ENCODE results near the gene AMDHD2. TPM values are rescaled to one million over a fixed set of nuclear protein-coding genes. Genes with fewer than 3 reads are reported as not detected.

Gene AMDHD2
- total and polyA plus RNA-seq, 2 of the 13 experiments (the other 11 are each of a cell fraction or from before 2014, with no cell fraction given) = 33.5 to 39.1 TPM

DNA sequence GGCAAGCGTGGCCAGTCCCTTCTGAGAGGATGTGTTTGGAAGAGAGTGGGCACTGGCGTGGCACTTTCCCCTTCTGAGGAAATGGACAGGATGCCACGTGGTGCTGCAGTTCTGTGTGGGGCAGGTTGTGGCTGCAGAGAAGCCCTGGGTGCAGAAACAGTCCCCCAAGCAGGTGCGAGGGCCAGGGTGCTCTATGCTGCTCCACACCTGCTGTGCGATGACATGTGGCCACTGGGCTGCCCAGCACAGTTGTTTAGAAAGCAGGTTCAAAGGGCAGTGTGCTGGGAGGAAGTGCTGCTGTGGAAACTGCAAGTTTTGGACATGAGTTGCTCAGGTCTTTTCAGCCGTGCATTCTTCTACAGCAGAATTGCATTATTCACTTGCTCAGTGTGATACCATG lies 21.2 kb downstream of the AMDHD2 start (continued):
- TF ChIP-seq ZFX (CRISPR knock-in tag; IDR thresholded peaks at IDR 0.05; ENCODE audit: low read depth) = peak; percentile 35; the same call in 1 of the 2 replicates
- TF ChIP-seq ETV5 (CRISPR knock-in tag; IDR thresholded peaks at IDR 0.05; ENCODE audit: borderline replicate concordance) = peak; percentile 67; the same call in 1 of the 2 replicates
- TF ChIP-seq HDAC2 (CRISPR knock-in tag; IDR thresholded peaks at IDR 0.05) = peak; percentile 76
- 0 out of 2 replicates have a peak, but pooled peaks have one; percentile 24 for TF ChIP-seq SAFB2 (CRISPR knock-in tag; IDR thresholded peaks at IDR 0.05; ENCODE audit: borderline replicate concordance, low read depth)
- peak; percentile 81 for TF ChIP-seq FOXO1 (CRISPR knock-in tag; IDR thresholded peaks at IDR 0.05)
- TF ChIP-seq ZNF761 (CRISPR knock-in tag; conservative IDR thresholded peaks at IDR 0.05) = 0 out of 2 replicates have a peak, but pooled peaks have one; percentile 32
- TF ChIP-seq, protein P1, sequence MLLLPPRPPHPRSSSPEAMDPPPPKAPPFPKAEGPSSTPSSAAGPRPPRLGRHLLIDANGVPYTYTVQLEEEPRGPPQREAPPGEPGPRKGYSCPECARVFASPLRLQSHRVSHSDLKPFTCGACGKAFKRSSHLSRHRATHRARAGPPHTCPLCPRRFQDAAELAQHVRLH (CRISPR knock-in tag; IDR thresholded peaks at IDR 0.05; ENCODE audit: borderline replicate concordance, low read depth) = peak; percentile 43; the same call in 1 of the 2 replicates
- TF ChIP-seq, protein P2, sequence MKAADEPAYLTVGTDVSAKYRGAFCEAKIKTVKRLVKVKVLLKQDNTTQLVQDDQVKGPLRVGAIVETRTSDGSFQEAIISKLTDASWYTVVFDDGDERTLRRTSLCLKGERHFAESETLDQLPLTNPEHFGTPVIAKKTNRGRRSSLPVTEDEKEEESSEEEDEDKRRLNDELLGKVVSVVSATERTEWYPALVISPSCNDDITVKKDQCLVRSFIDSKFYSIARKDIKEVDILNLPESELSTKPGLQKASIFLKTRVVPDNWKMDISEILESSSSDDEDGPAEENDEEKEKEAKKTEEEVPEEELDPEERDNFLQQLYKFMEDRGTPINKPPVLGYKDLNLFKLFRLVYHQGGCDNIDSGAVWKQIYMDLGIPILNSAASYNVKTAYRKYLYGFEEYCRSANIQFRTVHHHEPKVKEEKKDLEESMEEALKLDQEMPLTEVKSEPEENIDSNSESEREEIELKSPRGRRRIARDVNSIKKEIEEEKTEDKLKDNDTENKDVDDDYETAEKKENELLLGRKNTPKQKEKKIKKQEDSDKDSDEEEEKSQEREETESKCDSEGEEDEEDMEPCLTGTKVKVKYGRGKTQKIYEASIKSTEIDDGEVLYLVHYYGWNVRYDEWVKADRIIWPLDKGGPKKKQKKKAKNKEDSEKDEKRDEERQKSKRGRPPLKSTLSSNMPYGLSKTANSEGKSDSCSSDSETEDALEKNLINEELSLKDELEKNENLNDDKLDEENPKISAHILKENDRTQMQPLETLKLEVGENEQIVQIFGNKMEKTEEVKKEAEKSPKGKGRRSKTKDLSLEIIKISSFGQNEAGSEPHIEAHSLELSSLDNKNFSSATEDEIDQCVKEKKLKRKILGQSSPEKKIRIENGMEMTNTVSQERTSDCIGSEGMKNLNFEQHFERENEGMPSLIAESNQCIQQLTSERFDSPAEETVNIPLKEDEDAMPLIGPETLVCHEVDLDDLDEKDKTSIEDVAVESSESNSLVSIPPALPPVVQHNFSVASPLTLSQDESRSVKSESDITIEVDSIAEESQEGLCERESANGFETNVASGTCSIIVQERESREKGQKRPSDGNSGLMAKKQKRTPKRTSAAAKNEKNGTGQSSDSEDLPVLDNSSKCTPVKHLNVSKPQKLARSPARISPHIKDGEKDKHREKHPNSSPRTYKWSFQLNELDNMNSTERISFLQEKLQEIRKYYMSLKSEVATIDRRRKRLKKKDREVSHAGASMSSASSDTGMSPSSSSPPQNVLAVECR (CRISPR knock-in tag; IDR thresholded peaks at IDR 0.05; ENCODE audit: borderline replicate concordance) = peak; percentile 75; the same call in 1 of the 2 replicates
- TF ChIP-seq ARNTL (CRISPR knock-in tag; IDR thresholded peaks at IDR 0.05) = peak; percentile 68; the same call in 1 of the 2 replicates
- TF ChIP-seq POLR2A (IDR thresholded peaks at IDR 0.05; ENCODE audit: insufficient read depth in 1 of 2, low read depth in 2 of 2, low read length in 2 of 2) = peak in 1 of 2 experiments; percentile 26; a peak in 1 of 4 replicates
- peak; percentile 49; the same call in 1 of the 2 replicates for TF ChIP-seq RXRB (CRISPR knock-in tag; IDR thresholded peaks at IDR 0.05; ENCODE audit: borderline replicate concordance)
- TF ChIP-seq ZBTB7B (CRISPR knock-in tag; IDR thresholded peaks at IDR 0.05) = peak; percentile 40; the same call in 1 of the 2 replicates
- peak; percentile 84 for TF ChIP-seq NR2C2 (CRISPR knock-in tag; IDR thresholded peaks at IDR 0.05; ENCODE audit: borderline replicate concordance)
- TF ChIP-seq, protein P3, sequence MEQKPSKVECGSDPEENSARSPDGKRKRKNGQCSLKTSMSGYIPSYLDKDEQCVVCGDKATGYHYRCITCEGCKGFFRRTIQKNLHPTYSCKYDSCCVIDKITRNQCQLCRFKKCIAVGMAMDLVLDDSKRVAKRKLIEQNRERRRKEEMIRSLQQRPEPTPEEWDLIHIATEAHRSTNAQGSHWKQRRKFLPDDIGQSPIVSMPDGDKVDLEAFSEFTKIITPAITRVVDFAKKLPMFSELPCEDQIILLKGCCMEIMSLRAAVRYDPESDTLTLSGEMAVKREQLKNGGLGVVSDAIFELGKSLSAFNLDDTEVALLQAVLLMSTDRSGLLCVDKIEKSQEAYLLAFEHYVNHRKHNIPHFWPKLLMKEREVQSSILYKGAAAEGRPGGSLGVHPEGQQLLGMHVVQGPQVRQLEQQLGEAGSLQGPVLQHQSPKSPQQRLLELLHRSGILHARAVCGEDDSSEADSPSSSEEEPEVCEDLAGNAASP (CRISPR knock-in tag; IDR thresholded peaks at IDR 0.05; ENCODE audit: borderline replicate concordance) = peak; percentile 27; the same call in 1 of the 2 replicates
- peak; percentile 25; the same call in 1 of the 2 replicates for TF ChIP-seq TARDBP (CRISPR knock-in tag; IDR thresholded peaks at IDR 0.05)
- 0 out of 2 replicates have a peak, but pooled peaks have one; percentile 47 for TF ChIP-seq ZNF264 (CRISPR knock-in tag; IDR thresholded peaks at IDR 0.05)
- TF ChIP-seq, protein P4, sequence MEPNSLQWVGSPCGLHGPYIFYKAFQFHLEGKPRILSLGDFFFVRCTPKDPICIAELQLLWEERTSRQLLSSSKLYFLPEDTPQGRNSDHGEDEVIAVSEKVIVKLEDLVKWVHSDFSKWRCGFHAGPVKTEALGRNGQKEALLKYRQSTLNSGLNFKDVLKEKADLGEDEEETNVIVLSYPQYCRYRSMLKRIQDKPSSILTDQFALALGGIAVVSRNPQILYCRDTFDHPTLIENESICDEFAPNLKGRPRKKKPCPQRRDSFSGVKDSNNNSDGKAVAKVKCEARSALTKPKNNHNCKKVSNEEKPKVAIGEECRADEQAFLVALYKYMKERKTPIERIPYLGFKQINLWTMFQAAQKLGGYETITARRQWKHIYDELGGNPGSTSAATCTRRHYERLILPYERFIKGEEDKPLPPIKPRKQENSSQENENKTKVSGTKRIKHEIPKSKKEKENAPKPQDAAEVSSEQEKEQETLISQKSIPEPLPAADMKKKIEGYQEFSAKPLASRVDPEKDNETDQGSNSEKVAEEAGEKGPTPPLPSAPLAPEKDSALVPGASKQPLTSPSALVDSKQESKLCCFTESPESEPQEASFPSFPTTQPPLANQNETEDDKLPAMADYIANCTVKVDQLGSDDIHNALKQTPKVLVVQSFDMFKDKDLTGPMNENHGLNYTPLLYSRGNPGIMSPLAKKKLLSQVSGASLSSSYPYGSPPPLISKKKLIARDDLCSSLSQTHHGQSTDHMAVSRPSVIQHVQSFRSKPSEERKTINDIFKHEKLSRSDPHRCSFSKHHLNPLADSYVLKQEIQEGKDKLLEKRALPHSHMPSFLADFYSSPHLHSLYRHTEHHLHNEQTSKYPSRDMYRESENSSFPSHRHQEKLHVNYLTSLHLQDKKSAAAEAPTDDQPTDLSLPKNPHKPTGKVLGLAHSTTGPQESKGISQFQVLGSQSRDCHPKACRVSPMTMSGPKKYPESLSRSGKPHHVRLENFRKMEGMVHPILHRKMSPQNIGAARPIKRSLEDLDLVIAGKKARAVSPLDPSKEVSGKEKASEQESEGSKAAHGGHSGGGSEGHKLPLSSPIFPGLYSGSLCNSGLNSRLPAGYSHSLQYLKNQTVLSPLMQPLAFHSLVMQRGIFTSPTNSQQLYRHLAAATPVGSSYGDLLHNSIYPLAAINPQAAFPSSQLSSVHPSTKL (CRISPR knock-in tag; IDR thresholded peaks at IDR 0.05) = peak; percentile 55
- 0 out of 2 replicates have a peak, but pooled peaks have one; percentile 24 for TF ChIP-seq RXRA (CRISPR knock-in tag; IDR thresholded peaks at IDR 0.05)
- 0 out of 2 replicates have a peak, but pooled peaks have one; percentile 31 for TF ChIP-seq ELF1 (CRISPR knock-in tag; IDR thresholded peaks at IDR 0.05)
- 0 out of 2 replicates have a peak, but pooled peaks have one; percentile 36 for TF ChIP-seq PHF8 (CRISPR knock-in tag; IDR thresholded peaks at IDR 0.05)
- 0 out of 2 replicates have a peak, but pooled peaks have one; percentile 38 for TF ChIP-seq KDM3A (CRISPR knock-in tag; IDR thresholded peaks at IDR 0.05; ENCODE audit: low read depth)
